SK-N-DZ (cell line): ENCODE data around the gene PTPN3.
"Not testable (repeated sequence)": the region's sequence is repeated elsewhere in the genome, so short reads cannot be mapped to it uniquely, and the experiment has no call there.

ENCODE experiments used
- DNase-seq: peaks from one replicate; pipeline ENCODE4 v3.0.0-alpha.2; 2015; ENCODE audit warnings: low spot score

The PTPN3 gene

GRCh38 chr9:109399258-109399767 is 98.8 kb downstream of the PTPN3 start:
- DNase-seq = no peak

GRCh38 chr9:109391176-109391575 is 106.9 kb downstream of the PTPN3 start:
- DNase-seq = no peak

- no peak for DNase-seq
Observed at GRCh38 chr9:109387856-109388255, 110.3 kb downstream of the PTPN3 start.

GRCh38 chr9:109387206-109387605 is 110.9 kb downstream of the PTPN3 start:
- DNase-seq = no peak

GRCh38 chr9:109385499-109385898 is 112.6 kb downstream of the PTPN3 start:
- DNase-seq = no peak

GRCh38 chr9:109383947-109384346 is 114.2 kb downstream of the PTPN3 start:
- no peak for DNase-seq

DNA sequence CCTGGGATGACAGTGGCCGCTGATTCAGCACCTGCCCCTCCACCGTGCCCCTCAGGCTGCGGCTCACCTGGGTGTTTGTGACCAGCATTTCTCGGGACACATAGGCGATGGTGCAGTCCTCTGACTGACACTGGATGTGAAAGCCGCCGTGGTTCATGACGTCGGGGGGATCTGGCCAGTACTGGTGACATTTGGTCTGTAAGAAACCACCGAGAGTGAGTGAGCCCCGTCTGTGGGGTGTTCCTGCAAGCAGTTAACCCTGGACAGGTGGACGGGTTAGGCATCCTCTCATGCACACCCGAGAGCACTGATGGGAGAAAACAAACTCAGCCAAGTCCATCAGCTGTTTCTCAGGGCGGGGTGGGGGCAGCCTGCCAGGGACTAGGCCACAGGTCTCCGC is 114.8 kb downstream of the PTPN3 start:
- no peak for DNase-seq

DNA sequence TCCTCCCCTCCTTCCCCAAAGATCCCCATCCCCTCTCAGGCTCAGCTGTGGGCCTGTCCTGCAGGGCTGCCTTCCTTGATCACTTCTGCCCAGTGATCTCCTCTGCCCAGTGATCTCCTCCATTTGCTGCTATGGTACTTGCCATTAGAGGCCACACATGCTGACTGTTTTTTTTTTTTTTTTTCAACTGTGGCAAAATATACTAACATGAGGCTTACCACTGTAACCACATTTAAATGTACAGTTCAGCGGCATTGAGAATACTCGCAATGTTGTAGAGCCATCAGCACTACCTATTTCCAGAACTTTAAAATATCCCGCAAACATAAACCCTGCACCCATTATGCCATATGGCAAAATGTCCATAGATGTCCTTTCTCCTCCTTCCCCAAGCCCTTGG is 115.5 kb downstream of the PTPN3 start:
- DNase-seq = no peak

DNA sequence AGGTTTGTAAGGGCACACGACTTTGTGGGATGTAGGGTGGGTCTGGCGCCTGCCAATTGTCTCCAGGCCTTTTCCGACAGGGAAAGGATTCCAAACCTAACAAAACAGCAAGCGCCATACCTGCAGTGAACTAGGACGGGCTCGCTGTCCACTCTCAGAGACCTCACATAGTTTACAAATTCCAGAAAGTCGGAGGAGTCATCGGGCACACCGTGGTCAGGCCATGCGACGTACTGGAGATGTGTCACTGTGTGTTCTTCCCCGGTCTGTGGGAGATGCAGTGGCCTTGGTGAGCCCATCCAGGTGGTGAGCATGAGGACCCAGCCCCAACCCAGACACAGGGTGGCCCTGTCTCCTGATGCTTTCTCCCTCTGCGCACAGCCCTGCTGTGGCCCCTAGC is 115.9 kb downstream of the PTPN3 start:
- no peak for DNase-seq

GRCh38 chr9:109381011-109381729 is 116.9 kb downstream of the PTPN3 start:
- DNase-seq = no peak

- DNase-seq = no peak
Observed at GRCh38 chr9:109379513-109379912, 118.6 kb downstream of the PTPN3 start.

DNA sequence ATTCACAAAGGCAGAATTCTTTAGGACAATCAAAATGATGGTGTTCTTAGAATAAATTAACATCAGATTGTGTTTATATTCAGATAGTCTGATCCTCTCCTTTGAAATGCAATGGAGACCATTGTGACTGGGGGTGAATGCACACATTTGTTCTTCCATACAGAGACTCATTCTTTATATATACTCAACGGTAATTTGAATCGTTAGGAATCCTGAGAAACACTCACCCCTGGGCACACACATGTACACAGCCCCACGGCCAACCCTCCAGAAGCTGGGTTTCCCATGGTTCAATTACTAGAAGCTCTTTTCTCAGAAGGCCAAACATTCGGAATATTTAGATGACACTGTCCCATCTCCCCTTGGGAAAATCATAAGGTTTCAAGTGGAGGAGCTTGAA is 119.8 kb downstream of the PTPN3 start:
- DNase-seq = no peak

GRCh38 chr9:109372246-109372645 is 125.9 kb downstream of the PTPN3 start:
- DNase-seq = no peak

DNA sequence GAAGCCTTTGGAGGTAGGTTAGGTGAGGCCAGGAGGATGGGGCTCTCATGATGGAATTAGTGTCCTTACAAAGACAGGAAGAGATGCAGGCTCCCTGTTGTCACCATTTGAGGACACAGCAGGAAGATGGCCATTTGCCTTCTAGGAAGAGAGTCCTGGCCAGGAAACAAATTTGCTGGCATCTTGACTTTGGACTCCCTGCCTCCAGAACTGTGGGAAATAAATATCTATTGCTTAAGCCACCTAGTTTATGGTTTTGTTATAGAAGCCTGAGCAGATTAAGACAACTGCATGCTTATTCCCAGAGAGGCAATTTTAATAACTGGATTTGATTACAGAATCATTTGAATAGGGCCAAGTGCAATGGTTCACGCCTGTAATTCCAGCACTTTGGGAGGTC is 126.7 kb downstream of the PTPN3 start:
- DNase-seq = no peak

DNA sequence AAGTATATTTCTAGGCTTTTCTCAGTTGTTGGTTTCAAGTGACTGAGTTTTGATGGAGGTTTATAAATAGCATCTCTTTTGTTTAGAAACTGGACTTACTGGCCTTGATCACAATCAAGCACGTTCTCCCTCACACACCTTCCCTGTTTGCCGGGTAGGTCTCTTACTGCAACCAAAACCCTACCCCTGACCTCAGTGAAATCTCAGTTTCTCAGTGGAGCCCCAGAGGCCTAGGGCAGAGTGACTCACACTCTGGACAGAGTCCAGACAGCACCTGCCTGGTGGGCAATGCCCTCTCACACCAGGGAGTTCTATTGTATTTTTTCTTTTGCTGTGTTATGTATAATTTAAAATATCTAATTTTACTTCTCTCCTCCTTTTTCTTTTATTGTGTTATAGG is 128.8 kb downstream of the PTPN3 start:
- DNase-seq = no peak

GRCh38 chr9:109360771-109361170 is 137.3 kb downstream of the PTPN3 start:
- DNase-seq = no peak

DNA sequence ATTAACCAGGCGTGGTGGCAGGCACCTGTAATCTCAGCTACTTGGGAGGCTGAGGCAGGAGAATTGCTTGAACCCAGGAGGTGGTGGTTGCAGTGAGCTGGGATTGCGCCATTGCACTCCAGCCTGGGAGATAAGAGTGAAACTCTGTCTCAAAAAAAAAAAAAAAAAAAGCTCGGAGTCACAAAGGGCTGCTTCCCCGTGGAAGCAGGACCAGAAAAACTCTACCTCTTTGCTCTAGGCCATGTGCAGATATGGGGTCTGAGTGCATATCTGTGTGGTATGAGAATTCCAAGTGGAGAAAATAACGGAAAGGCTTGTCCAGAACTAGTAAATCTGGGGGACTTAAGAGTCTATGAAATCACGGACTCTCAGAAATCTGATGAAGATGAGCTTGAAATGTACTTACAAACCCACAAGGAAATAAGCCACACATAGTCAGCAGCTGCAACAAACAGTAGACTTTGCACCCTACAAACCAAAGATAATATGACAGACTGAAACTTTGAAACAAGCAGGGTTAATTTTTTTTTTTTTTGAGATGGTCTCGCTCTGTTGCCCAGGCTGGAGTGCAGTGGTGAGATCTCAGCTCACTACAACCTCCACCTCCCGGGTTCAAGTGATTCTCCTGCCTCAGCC is 139.0 kb downstream of the PTPN3 start:
- not testable (repeated sequence) for DNase-seq

DNA sequence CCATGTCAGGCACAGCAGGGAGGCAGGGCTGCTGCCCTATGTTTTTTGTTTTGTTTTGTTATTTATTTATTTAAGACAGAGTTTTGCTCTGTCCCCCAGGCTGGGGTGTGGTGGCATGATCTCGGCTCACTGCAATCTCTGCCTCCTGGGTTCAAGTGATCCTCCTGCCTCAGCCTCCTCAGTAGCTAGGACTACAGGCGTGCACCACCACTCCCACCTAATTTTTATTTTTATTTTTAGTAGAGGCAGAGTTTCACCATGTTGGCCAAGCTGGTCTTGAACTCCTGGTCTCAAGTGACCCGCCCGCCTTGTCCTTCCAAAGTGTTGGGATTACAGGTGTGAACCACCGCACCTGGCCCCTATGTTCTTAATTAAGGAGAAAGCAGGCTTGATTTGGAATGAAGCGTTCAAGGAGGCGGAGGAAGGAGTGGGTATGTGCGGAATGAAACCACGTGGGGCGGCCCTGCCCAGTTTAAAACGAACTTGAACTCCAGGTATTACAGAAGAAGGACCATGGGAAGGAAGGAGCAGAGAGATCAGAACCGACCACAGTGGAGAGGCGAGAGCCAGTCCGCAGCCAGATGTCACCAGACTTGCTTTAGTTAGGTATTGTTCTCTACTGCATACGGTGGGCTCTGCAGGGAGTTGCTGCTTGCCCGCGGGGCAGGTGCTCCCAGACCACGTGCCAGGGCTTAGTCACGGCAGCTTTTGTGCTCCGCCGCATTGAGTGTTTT is 142.4 kb downstream of the PTPN3 start:
- DNase-seq = no peak

GRCh38 chr9:109354190-109354589 is 143.9 kb downstream of the PTPN3 start:
- DNase-seq = no peak

- DNase-seq = no peak
Observed at GRCh38 chr9:109351032-109351431, 147.1 kb downstream of the PTPN3 start.

- no peak for DNase-seq
Observed at GRCh38 chr9:109349421-109349846, 148.7 kb downstream of the PTPN3 start.

DNA sequence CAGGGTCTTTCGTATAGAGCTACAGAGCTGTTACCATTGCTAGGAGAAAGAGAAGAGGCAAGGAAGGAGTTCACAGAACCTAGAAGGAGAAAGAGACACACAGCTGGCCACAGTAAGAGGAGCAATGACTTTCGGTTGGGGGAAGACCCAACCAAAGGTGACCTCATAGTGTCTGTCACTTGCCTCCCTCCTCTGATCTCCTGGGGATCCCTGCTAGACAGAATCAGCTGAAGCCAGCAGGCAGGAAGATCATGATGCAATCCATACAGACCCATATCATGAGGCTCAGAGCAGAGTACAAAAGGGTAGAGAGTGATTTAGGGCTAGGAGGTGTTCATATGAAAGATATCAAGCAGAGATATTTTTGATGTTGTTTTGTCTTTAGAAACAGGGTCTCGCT is 151.2 kb downstream of the PTPN3 start:
- no peak for DNase-seq

GRCh38 chr9:109344866-109345265 is 153.2 kb downstream of the PTPN3 start:
- DNase-seq = no peak
